ENCODE data around the gene RHOB. TPM values are rescaled to one million over a fixed set of nuclear protein-coding genes. Genes with fewer than 3 reads are reported as not detected.
A peak's percentile ranks its signal among the peaks of the same experiment; 100 is the strongest.
"Not testable (repeated sequence)": the region's sequence is repeated elsewhere in the genome, so short reads cannot be mapped to it uniquely, and the experiment has no call there.

RHOB gene
- total RNA-seq, 1 experiment from 2014 or later, result 79.5 TPM

GRCh38 chr2:20491739-20492531 is 45.1 kb downstream of the RHOB start:
- in situ Hi-C loops (cut with HindIII; ENCODE audit: low pct_unique_long_range_greater_than_20kb, low sequenced_read_pairs), result no loop called here
- peak; percentile 22 for DNase-seq (ENCODE audit: low read depth, low spot score)

GRCh38 chr2:20493095-20493494 is 46.2 kb downstream of the RHOB start:
- DNase-seq (ENCODE audit: low read depth, low spot score); in situ Hi-C loops (cut with HindIII; ENCODE audit: low pct_unique_long_range_greater_than_20kb, low sequenced_read_pairs): not testable (repeated sequence)

GRCh38 chr2:20494241-20494640 is 47.4 kb downstream of the RHOB start:
- no peak for DNase-seq (ENCODE audit: low read depth, low spot score)
- in situ Hi-C loops (cut with HindIII; ENCODE audit: low pct_unique_long_range_greater_than_20kb, low sequenced_read_pairs), result no loop called here

GRCh38 chr2:20496076-20496872 is 49.4 kb downstream of the RHOB start:
- DNase-seq (ENCODE audit: low read depth, low spot score), result peak; percentile 26
- in situ Hi-C loops (cut with HindIII; ENCODE audit: low pct_unique_long_range_greater_than_20kb, low sequenced_read_pairs), result no loop called here

- in situ Hi-C loops (cut with HindIII; ENCODE audit: low pct_unique_long_range_greater_than_20kb, low sequenced_read_pairs), result no loop called here
- no peak for DNase-seq (ENCODE audit: low read depth, low spot score)
Measured at GRCh38 chr2:20496942-20497341, 50.1 kb downstream of the RHOB start.

Small RNA genes lying within 50 kb of the gene (small RNA-seq; reads per million reads assigned to genes)
- 0 reads per million in 2 experiments for gene RF00019
- 0 reads per million in 2 experiments for gene RNA5SP86

Other genes starting within 250 kb of the RHOB start
- 24.0 and 26.5 TPM in 2 replicates for gene SDC1, start 221.9 kb upstream of the RHOB start, total RNA-seq (2014; rRNA removed; shearing (Covaris generic))
- gene PUM2, start 96.2 kb upstream of the RHOB start, total RNA-seq (2014; rRNA removed; shearing (Covaris generic)), result 36.1 and 43.4 TPM in 2 replicates
- 68.8 and 69.1 TPM in 2 replicates for gene HS1BP3, start 204.0 kb downstream of the RHOB start, total RNA-seq (2014; rRNA removed; shearing (Covaris generic))
- 0.71 and 0.75 TPM in 2 replicates for gene GDF7, start 220.1 kb downstream of the RHOB start, total RNA-seq (2014; rRNA removed; shearing (Covaris generic))

Measured in SK-MEL-5 (cell line).